ENCODE measurements around the gene TMEM18.

The TMEM18 gene

DNA sequence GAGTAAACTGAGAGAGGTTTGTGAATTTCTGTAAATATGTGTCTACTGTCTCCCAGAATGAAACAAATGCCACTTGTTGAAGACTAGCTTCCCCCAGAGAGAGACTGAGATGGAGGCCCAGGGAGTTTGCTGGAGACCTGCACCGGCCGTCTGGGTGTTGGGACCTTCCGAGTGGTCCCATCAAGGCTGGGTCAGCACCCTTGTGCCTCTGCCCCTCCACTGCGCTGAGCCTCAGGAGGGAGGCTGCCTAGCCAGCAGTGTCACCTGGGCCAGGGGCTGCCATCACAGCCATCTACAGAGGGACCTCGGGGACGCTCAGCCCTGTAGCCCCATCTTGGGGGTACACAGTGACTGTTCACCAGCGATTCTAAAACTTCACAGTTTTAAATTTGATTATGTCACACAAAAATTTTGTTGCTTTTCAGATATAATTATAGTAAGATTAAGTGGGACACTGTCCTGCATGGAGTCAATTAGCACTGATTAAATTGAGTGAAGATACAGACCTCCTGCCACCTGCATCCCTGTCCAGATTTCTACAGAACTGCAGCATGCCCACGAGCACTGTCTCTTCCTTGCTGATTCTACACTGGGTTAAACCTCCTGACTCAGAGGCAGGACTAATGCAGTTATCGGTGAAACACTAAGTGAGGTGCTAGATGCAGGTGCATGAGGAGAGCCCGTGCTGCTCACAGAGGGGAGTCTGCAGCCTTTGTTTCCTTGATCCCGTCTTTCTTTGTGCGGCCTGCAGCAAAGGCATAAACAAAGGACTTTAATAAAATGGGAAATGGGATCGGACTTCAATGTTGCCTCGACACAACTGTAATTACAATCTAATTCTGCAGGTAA, 50.5 kb downstream of the TMEM18 start:
- DNase-seq (ENCODE audit: low read depth): no peak
- TF ChIP-seq, protein P1, sequence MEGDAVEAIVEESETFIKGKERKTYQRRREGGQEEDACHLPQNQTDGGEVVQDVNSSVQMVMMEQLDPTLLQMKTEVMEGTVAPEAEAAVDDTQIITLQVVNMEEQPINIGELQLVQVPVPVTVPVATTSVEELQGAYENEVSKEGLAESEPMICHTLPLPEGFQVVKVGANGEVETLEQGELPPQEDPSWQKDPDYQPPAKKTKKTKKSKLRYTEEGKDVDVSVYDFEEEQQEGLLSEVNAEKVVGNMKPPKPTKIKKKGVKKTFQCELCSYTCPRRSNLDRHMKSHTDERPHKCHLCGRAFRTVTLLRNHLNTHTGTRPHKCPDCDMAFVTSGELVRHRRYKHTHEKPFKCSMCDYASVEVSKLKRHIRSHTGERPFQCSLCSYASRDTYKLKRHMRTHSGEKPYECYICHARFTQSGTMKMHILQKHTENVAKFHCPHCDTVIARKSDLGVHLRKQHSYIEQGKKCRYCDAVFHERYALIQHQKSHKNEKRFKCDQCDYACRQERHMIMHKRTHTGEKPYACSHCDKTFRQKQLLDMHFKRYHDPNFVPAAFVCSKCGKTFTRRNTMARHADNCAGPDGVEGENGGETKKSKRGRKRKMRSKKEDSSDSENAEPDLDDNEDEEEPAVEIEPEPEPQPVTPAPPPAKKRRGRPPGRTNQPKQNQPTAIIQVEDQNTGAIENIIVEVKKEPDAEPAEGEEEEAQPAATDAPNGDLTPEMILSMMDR (IDR thresholded peaks at IDR 0.05; ENCODE audit: low read depth, low read length, missing control alignments): no peak
- H3K4me3 ChIP-seq (ENCODE audit: low read depth, low read length): no peak overlapping the region

DNA sequence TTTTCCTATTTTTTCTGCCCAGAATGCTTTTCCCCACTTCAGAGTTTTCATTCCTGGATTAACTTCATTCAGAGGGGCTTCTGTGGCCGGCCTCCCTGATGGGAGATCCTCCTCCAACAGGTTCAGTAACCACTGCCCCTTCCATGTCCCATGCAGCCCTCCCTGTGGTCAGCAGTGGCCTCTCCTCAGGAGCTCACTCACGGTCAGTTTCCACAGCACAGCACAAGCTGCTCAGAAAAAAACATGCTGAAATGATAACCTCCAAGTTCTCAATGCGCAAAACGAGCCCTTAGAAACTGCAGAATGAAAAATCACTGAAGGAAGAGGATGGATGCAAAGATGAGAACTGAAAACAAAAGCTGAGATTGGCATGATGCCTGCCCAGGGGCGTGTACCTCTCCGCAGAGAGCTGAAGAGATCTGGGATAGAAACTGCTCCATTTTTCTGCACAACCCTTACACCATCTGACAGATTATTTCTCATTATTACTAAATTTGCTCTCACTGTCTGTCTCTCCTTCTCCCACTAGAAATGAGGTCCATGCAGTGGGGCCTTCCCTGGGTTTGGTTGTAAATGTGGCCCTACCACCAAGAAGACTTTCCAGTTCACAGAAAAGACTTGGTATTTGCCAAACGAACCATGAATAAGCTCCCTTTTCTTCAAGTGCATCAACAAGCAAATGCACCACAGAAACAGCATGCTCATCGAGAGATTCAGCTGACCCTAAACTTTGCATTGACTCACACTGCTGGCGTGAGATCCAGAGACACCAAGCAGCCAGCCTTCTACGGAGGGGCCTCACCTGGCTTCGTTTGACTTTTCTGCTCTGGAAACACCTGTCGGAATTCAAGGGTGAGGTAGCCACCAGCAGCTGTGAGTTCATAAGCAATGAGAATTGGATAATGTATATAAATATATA, 51.5 kb downstream of the TMEM18 start:
- H3K4me3 ChIP-seq (ENCODE audit: low read depth, low read length): no peak overlapping the region
- no peak for DNase-seq (ENCODE audit: low read depth)
- TF ChIP-seq, protein P1 (IDR thresholded peaks at IDR 0.05; ENCODE audit: low read depth, low read length, missing control alignments): no peak

DNA sequence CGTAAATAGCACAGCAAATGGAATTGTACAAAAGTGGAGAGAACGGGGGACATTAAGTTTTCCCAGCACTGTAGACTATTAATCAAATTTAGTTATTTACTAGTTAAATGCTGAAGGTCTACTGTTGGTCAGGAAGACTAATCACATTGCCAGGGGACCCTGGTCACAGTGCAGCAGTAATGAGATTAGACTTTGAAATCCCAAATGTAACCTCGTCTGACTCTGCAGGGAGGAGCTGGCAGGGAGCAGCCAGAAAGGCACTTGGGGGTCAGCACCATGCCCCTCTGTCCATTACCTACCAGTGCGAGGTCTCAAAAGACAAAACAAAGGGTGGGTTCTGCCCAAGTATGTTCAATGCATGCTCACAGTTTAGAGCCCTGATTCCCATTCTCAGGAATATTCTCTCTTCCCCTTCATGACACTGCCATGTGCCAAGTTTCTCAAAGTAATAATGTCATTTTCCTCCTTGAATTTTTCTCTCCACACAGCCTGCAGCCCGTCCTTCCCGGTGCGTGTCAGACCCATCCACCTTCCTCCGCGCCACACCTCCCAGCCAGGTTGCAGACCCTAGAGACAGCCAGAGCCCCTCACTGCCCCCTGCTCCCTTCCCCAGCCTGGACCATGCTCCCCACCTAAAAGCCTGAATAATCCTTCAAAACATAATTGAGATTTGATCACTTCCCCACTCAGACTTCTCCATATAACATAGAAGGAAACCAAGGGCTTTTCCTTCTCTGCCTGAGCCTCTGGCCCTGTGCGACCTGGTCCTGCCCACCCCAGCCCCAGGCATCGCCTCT, 52.5 kb downstream of the TMEM18 start:
- H3K4me3 ChIP-seq (ENCODE audit: low read depth, low read length): no peak overlapping the region
- TF ChIP-seq, protein P1 (IDR thresholded peaks at IDR 0.05; ENCODE audit: low read depth, low read length, missing control alignments): no peak
- DNase-seq (ENCODE audit: low read depth): no peak

DNA sequence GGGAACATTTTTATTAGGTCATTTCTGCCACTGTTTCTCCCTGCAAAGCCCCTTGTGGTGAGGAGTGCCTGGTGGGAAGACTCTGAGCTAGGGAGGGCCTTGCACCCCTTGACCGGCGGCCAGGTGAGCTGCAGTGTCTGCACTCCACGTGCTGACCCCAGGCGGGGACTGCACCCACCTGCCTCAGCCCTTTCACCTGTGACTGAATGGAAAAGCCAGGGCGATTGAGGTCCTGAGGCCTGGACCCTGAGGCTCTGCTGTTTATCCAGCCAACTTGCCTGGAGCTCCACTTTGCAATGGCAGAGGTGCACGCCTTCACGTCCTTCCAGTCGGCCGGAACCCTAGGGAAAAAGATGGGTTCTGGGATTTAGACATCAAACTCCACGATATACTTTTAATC, 53.1 kb downstream of the TMEM18 start:
- no peak overlapping the region for H3K4me3 ChIP-seq (ENCODE audit: low read depth, low read length)
- TF ChIP-seq, protein P1 (IDR thresholded peaks at IDR 0.05; ENCODE audit: low read depth, low read length, missing control alignments): no peak
- no peak for DNase-seq (ENCODE audit: low read depth)

DNA sequence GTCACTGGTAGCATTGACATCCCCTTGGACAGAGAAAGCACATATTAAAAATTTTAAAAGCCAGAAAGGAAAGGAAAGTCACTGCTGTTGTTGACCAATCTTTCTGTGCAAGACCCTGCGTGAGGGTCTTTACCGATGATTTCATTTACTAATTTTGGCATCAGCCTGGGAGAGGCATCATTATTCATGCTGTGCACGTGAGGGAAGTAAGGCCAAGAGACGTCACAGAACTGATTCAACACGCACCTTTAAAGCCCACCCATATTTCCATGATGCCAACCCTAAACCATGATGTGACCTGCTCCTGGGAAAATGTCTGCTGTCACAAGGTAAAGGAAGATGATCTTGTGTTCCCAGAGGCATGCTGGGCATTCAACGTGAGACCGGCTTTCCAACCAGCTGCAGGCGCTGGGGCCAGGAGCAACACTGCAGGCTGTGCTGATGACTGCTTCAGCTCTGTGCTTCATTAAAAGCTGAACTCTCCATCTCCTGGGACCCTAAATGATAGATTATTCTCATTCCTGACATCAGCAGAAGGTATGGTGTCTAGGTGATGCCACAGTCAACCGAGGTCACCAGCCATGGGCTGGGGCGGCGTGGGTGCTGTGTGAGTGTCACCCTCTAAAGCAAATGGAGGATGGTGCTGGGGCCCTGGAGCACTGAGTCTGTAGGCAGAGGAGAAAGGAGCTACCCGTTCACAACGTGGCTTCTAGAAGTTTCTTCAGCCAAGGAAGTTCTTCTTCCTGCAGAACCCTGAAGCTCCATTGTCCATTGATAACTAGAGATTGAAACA, 53.9 kb downstream of the TMEM18 start:
- TF ChIP-seq, protein P1 (IDR thresholded peaks at IDR 0.05; ENCODE audit: low read depth, low read length, missing control alignments): no peak
- DNase-seq (ENCODE audit: low read depth): no peak
- H3K4me3 ChIP-seq (ENCODE audit: low read depth, low read length): no peak overlapping the region

DNA sequence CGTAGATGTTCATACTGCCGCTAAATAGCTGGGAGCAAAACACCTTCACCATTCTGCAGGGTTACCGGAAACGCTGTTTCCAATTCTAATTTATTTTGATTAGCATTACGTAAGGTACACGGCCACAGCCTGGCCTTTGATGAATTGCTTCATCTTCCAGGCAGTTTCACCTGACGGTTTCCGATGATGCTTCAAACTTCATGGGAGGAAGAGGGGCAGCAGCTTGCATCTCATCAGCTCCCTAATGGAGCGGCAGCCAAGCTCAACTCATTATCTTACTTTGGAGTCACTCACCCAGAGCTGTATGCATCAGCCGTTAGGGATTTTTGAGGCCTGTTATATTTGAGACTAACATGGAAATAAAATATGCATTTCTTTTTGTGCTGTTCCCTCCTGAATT, 54.8 kb downstream of the TMEM18 start:
- TF ChIP-seq, protein P1 (IDR thresholded peaks at IDR 0.05; ENCODE audit: low read depth, low read length, missing control alignments): no peak
- no peak for DNase-seq (ENCODE audit: low read depth)
- no peak overlapping the region for H3K4me3 ChIP-seq (ENCODE audit: low read depth, low read length)
